GM21576 (cell line): ENCODE data around the gene PIK3R2.

Source experiments
- ATAC-seq: cut with Tn5 transposase; IDR thresholded peaks from one replicate; pipeline ENCODE4 v1.9.1; 2021; ENCODE audit warnings: mild to moderate bottlenecking, moderate library complexity; ENCODE audit not compliant: unreplicated experiment

Gene PIK3R2

GRCh38 chr19:18122860-18123795 lies 29.8 kb upstream of the PIK3R2 start:
- no peak for ATAC-seq

- no peak for ATAC-seq
Observed at GRCh38 chr19:18123819-18124218, 29.1 kb upstream of the PIK3R2 start.

GRCh38 chr19:18126097-18126496 lies 26.9 kb upstream of the PIK3R2 start:
- no peak for ATAC-seq

GRCh38 chr19:18128044-18128443 lies 24.9 kb upstream of the PIK3R2 start:
- ATAC-seq = no peak

GRCh38 chr19:18128805-18129204 lies 24.2 kb upstream of the PIK3R2 start:
- no peak for ATAC-seq

- ATAC-seq = no peak
Observed at GRCh38 chr19:18130523-18131242, 22.3 kb upstream of the PIK3R2 start.

GRCh38 chr19:18131841-18132596 lies 20.9 kb upstream of the PIK3R2 start:
- ATAC-seq = no peak

GRCh38 chr19:18135712-18136584 lies 17.0 kb upstream of the PIK3R2 start:
- ATAC-seq = no peak

- no peak for ATAC-seq
Observed at GRCh38 chr19:18137242-18137641, 15.7 kb upstream of the PIK3R2 start.

GRCh38 chr19:18137657-18138339 lies 15.2 kb upstream of the PIK3R2 start:
- ATAC-seq = no peak

GRCh38 chr19:18140473-18140872 lies 12.5 kb upstream of the PIK3R2 start:
- no peak for ATAC-seq

- no peak for ATAC-seq
Observed at GRCh38 chr19:18141031-18141430, 11.9 kb upstream of the PIK3R2 start.

- no peak for ATAC-seq
Observed at GRCh38 chr19:18143902-18144301, 9.1 kb upstream of the PIK3R2 start.

- no peak for ATAC-seq
Observed at GRCh38 chr19:18144361-18144760, 8.6 kb upstream of the PIK3R2 start.

GRCh38 chr19:18144906-18145305 lies 8.1 kb upstream of the PIK3R2 start:
- ATAC-seq = no peak

- no peak for ATAC-seq
Observed at GRCh38 chr19:18145391-18145999, 7.5 kb upstream of the PIK3R2 start.

- ATAC-seq = no peak
Observed at GRCh38 chr19:18147396-18147795, 5.6 kb upstream of the PIK3R2 start.

GRCh38 chr19:18149596-18149975 lies 3.4 kb upstream of the PIK3R2 start:
- ATAC-seq = no peak
